Gastroesophageal sphincter (tissue), 3 donors: Measurements from ENCODE around the gene MEA1.

Experiments used
- CTCF ChIP-seq, 4 experiments: fragments of 200-600 bp in 2 of 4; fragments of 450-650 bp in 2 of 4; sonication (generic) in 1 of 4; IDR thresholded peaks; one replicate each; pipeline ENCODE4 v1.5.1; 2017 to 2019; ENCODE audit warnings: antibody characterized with exemption in 4 of 4, mild to moderate bottlenecking in 2 of 4, moderate library complexity in 2 of 4
- POLR2A ChIP-seq, 2 donors: fragments of 450-650 bp; IDR thresholded peaks; one replicate each; pipeline ENCODE4 v1.6.1; 2017; ENCODE audit warnings: antibody characterized with exemption in 2 of 2, mild to moderate bottlenecking in 2 of 2, moderate library complexity in 1 of 2
- POLR2AphosphoS5 ChIP-seq: sonication (generic); formaldehyde crosslinking; IDR thresholded peaks from one replicate; pipeline ENCODE4 v1.6.1; 2017; ENCODE audit warnings: antibody characterized with exemption

GRCh38 chr6:42970871-42971612, 42.7 kb downstream of the MEA1 start:
- TF ChIP-seq CTCF (IDR thresholded peaks at IDR 0.05): no peak
- no peak for TF ChIP-seq POLR2AphosphoS5
- TF ChIP-seq POLR2A (IDR thresholded peaks at IDR 0.05): no peak
